ENCODE data around the gene MARCHF10. TPM values are rescaled to one million over a fixed set of nuclear protein-coding genes. Genes with fewer than 3 reads are reported as not detected.
A peak's percentile ranks its signal among the peaks of the same experiment; 100 is the strongest.

The MARCHF10 gene
- total RNA-seq, 2 donors from 2014 or later = 0.13 TPM; not detected in 1

DNA sequence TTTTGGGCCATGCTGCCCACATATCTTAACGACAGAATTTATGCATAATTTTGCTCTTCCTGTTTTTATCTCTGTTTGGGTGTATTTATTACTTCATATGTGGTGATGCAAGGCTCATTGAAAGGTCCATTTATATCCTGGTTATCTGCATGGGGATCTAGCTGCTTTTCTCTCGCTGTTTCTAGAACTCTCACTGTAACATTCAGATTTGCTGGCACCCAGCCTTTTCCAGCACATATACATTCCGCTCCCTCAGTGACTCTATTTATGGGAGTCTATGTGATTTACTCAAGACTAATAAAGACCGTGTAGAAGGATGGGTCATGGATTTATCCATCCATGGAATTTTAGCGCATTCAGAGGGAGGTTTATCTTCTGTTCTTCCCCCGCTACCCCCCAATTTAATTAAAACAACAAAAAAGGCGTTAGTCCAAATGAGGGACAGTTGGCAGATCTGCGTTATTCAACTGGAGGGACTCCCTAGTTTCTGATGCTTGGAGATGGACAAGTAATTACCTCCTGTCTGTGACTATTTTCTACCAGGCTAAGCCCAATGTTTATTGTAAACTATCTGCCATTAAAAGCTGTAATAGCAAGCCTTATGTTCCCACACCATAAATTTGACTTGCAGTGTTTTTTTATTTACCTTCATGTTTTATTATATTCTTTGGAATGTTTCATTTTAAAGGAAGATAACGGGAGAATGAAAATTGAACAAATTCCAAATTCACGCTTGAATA lies 19.8 kb upstream of the MARCHF10 start:
- H3K27me3 Mint-ChIP-seq = peaks cover 3% of the 10 kb centered on the region

DNA sequence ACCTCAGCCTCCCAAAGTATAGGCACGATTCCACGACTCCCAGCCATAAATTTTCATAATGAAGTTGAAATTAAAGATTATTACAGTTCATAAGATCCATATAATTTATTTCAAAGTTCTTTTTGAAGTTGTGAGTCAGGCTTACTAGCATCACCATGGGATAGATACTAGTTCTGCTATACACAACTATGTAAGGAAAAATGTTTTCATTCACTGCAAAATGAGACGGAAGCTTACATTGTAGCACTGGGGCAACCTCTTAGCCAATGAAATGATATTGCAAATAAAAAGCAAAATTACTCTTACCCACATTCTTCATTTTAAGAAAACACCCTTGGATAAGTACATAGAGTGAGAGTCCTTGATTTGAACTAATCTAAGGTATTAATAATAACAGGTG lies 18.8 kb upstream of the MARCHF10 start:
- H3K4me1 Mint-ChIP-seq = peaks cover 5% of the 10 kb centered on the region
- peaks cover 3% of the 10 kb centered on the region for H3K27me3 Mint-ChIP-seq
- no peak overlapping the region for H3K27ac Mint-ChIP-seq
- H3K9me3 Mint-ChIP-seq = no peaks in the 10 kb centered on the region
- no peaks in the 10 kb centered on the region for H3K36me3 Mint-ChIP-seq (ENCODE audit: low read depth)
- ATAC-seq (replicated peaks) = no peak
- no peak overlapping the region for H3K4me3 Mint-ChIP-seq

More for the DNA sequence above, 19.8 kb upstream of the MARCHF10 start:
- Mint-ChIP-seq H3K4me1 (peaks cover 5% of the 10 kb centered on the region), H3K4me3 (no peak overlapping the region), H3K36me3 (ENCODE audit: low read depth) (no peaks in the 10 kb centered on the region), H3K9me3 (no peaks in the 10 kb centered on the region), H3K27ac (no peak overlapping the region)
- ATAC-seq (replicated peaks) = no peak

DNA sequence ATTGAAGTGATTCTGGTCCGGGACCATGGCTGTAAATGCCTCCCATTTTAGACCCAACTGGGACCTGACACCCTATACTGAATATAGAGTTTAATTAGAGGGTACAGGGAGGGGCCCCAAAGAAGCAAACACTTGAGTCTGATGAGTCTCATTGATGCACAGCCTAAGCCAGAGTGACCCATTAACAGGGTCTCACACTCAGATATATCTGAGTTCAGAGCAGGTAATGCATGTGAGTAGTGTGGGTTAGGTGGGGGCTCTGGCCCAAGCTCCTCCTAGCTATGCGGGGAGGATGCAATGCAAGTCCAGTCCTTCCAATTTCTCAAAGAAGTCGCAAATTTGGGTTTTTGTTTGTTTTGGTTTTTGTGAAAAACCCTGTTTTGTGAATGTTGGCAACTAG lies 17.1 kb upstream of the MARCHF10 start:
- H3K4me1 Mint-ChIP-seq = peaks cover 5% of the 10 kb centered on the region
- H3K9me3 Mint-ChIP-seq = no peaks in the 10 kb centered on the region
- H3K27me3 Mint-ChIP-seq = peaks cover 3% of the 10 kb centered on the region
- H3K27ac Mint-ChIP-seq = no peak overlapping the region
- no peak for ATAC-seq (replicated peaks)
- no peak overlapping the region for H3K4me3 Mint-ChIP-seq
- H3K36me3 Mint-ChIP-seq (ENCODE audit: low read depth) = no peaks in the 10 kb centered on the region

DNA sequence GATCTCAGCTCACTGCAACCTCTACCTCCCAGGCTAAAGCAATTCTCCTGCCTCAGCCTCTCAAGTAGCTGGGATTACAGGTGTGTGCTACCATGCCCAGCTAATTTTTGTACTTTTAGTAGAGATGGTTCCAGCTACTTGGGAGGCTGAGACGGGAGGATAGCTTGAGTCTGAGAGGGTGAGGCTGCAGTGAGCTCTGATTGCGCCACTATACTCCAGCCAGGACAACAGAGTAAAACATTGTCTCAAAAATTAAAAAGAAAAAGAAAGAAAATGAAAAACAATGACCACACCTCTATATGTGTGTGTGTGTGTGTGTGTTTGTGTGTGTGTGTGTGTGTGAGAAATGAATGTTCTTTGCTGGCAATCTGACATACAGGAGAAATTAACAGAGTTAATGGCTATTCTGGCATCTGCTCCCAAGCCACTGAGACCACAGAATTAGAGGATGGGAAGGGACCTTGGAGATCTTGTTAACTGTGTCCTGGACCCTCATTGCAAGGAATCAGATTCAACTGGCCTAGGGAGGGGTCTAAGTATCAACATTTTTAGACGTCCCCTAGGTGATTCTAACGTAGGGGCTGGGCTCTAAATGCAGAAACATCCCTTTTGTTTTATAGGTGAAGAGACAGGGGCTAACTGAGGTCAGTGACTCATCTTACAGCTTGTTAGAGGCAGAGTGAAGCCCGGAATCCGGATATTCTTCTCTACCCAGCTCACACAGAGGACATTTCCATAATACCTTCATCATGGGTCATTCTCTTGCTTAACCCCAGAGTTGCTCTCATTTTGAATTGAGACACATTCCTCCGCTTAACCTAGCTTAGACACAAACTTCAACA lies 16.4 kb upstream of the MARCHF10 start:
- Mint-ChIP-seq H3K9me3 (no peaks in the 10 kb centered on the region), H3K27ac (no peak overlapping the region), H3K36me3 (ENCODE audit: low read depth) (no peaks in the 10 kb centered on the region), H3K4me1 (peaks cover 8% of the 10 kb centered on the region), H3K4me3 (no peak overlapping the region), H3K27me3 (peaks cover 7% of the 10 kb centered on the region)
- ATAC-seq (replicated peaks) = no peak

DNA sequence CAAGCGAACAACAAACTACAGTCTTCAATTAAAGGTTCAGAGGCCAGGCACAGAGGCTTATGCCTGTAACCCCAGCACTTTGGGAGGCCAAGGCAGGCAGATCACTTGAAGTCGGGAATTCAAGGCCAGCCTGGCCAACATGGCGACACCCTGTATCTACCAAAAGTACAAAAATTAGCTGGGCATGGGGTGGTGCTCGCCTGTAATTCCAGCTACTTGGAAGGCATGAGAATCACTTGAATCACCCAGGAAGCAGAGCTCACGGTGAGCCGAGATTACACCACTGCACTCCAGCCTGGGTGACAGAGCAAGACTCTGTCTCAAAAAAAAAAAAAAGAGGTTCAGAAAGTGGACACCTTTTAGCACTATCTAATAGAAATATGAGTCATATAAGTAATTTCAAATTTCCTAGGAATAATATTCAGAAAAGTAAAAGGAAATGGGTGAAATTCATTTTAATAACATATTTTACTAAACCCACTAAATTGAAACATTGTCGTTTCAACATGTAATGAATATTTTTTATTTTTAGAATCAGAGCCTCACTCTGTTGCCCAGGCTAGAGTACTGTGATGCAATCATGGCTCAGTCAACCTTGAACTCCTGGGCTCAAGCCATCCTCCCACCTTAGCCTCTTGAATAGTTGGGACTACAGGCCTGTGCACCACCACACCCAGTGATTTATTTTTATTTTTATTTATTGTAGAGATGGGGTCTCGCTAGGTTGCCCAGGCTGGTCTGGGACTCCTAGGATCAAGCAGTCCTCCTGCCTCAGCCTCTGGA lies 15.2 kb upstream of the MARCHF10 start:
- ATAC-seq (replicated peaks) = no peak
- H3K27me3 Mint-ChIP-seq = peaks cover 10% of the 10 kb centered on the region
- H3K9me3 Mint-ChIP-seq = no peaks in the 10 kb centered on the region
- no peak overlapping the region for H3K27ac Mint-ChIP-seq
- H3K4me3 Mint-ChIP-seq = no peak overlapping the region
- H3K4me1 Mint-ChIP-seq = peaks cover 11% of the 10 kb centered on the region
- H3K36me3 Mint-ChIP-seq (ENCODE audit: low read depth) = no peaks in the 10 kb centered on the region

DNA sequence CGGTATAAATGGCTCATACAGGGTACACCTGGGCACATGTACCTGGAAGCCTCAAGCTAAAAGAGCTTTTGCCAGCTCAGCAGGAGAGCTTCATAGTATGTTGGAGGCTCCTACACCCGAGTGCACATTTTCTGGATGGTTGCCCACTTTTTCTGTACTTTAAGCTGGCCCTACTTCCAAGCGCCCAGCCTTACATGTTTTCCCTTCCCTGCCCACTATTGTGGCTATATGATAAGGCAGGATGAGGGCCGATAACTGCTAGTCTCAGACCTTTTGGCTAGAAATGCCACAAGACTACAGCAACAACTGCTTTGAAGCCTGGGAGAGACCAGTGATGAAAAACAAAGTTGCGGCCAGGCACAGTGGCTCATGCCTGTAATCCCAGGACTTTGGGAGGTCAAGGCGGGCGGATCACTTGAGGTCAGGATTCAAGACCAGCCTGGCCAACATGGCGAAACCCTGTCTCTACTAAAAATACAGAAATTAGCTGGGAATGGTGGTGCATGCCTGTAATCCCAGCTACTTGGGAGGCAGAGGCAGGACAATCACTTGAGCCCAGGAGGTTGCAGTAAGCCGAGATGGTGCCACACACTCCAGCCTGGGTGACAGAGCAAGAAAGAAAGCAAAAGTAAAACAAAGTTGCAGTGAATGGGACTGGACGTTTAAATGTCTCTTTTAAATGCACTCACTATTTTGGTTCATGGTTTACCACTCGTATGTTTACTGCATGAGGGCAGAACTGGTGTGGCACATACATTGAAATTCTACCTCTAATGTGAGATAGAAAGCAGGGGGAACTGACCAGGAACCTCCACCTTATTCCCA lies 14.2 kb upstream of the MARCHF10 start:
- Mint-ChIP-seq H3K4me1 (peaks cover 6% of the 10 kb centered on the region), H3K27ac (no peak overlapping the region), H3K4me3 (no peak overlapping the region), H3K27me3 (peaks cover 7% of the 10 kb centered on the region), H3K9me3 (no peaks in the 10 kb centered on the region), H3K36me3 (ENCODE audit: low read depth) (no peaks in the 10 kb centered on the region)
- ATAC-seq (replicated peaks) = no peak

DNA sequence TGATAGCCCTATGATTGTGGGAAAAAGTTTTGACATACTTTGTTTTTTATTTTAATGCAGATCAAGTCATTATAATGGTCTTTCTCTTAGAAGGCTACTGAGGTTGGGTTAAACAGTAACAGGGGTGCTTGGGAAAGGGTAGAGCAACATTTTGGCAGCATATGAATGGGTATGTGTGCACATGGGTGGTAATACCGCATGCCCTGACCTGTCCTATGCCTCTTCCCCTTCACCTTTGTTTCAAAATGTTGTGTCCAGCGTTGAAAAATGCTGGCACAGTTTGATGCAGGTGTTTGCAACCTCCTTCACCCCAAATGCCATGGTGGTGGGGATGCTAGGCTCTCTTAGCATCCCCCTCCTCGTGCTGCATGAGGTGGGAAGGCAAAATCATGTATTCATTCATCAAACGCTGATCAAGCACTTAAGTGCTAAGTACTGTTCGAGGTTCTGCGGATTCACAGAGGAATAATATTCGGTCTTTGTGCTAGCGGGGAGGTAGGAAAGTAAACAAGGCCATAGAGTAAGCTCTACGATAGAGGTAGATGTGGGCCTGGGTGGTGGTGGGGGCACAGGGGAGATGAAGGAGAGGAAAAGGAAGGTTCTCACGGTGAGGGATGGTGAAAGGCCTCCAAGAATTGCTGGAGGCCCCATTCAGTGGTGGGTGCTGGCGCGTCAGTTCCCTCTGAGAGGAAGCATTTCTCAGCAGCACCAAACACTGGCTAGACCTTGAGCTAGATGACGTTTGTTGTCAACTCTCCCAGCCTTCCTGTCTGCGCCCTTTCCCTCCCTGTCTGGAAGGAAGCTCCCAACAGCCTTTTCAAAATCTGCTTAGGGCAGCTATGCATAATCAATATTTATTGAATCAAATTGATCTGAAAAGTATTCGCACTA lies 13.3 kb upstream of the MARCHF10 start:
- H3K4me1 Mint-ChIP-seq = peaks cover 6% of the 10 kb centered on the region
- no peaks in the 10 kb centered on the region for H3K9me3 Mint-ChIP-seq

DNA sequence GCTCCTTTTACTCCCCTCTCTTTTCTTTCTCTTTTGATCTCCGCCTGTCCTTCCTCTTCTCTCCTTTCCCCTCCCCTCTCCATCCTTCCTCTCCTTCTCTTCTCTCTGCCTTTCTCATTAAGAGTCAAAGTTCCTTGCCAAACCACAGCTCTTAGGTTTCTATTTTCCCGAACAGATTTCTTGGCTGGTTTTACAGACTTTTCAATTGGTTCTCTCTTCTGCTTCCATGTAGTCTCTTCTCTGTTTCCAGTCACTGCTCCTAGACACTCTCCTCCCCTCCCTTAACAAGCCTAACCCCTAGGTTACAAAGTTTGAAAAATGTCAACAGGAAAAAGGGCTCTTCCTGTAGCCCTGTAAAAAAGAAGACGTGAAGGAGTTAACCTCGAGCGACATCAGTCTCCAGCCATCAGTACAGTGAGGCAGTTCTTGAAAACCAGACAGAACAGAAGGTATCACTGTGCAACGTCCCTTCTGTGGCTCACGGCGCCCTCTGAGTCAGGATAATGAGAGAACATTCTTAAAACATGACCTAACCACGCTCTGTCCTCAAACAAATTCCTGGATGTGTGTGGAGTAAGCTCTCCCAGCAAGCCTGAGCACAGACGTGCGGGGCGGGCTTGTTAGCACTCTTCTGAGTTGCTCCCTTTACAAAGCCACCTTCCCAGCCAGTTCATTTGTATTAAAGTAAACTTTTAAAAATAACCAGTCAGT lies 11.6 kb upstream of the MARCHF10 start:
- no peaks in the 10 kb centered on the region for H3K36me3 Mint-ChIP-seq (ENCODE audit: low read depth)
- no peaks in the 10 kb centered on the region for H3K9me3 Mint-ChIP-seq
- no peak overlapping the region for H3K27ac Mint-ChIP-seq
- peaks cover 10% of the 10 kb centered on the region for H3K27me3 Mint-ChIP-seq
- peaks cover 6% of the 10 kb centered on the region for H3K4me1 Mint-ChIP-seq
- H3K4me3 Mint-ChIP-seq = no peak overlapping the region
- ATAC-seq (replicated peaks) = peak; percentile 42

More for the DNA sequence above, 13.3 kb upstream of the MARCHF10 start:
- ATAC-seq (replicated peaks) = no peak
- Mint-ChIP-seq H3K27ac (no peak overlapping the region), H3K27me3 (peaks cover 7% of the 10 kb centered on the region), H3K4me3 (no peak overlapping the region), H3K36me3 (ENCODE audit: low read depth) (no peaks in the 10 kb centered on the region)

DNA sequence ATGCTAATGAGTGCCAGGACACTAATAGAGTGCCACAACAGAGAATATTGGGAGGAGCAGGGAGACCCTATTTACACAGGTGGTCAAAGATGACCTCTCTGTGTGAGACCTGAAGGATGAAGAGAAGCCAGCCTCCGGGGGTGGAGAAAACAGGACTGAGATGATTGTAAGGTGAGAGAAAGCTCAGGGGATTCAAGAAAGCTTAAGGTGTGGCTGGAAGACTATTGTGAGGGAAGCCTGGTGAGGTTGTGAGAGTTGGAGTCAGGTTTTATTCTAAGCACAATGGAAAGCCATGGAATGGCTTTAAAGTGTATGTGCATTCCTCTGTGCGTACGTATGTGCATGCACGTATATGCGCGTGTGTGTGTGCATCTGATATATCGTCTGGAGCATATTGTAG lies 10.4 kb upstream of the MARCHF10 start:
- ATAC-seq (replicated peaks) = no peak
- H3K9me3 Mint-ChIP-seq = peaks cover 5% of the 10 kb centered on the region
- no peaks in the 10 kb centered on the region for H3K36me3 Mint-ChIP-seq (ENCODE audit: low read depth)
- H3K27ac Mint-ChIP-seq = no peak overlapping the region
- H3K4me3 Mint-ChIP-seq = no peak overlapping the region
- H3K4me1 Mint-ChIP-seq = peaks cover 6% of the 10 kb centered on the region
- H3K27me3 Mint-ChIP-seq = peaks cover 10% of the 10 kb centered on the region

DNA sequence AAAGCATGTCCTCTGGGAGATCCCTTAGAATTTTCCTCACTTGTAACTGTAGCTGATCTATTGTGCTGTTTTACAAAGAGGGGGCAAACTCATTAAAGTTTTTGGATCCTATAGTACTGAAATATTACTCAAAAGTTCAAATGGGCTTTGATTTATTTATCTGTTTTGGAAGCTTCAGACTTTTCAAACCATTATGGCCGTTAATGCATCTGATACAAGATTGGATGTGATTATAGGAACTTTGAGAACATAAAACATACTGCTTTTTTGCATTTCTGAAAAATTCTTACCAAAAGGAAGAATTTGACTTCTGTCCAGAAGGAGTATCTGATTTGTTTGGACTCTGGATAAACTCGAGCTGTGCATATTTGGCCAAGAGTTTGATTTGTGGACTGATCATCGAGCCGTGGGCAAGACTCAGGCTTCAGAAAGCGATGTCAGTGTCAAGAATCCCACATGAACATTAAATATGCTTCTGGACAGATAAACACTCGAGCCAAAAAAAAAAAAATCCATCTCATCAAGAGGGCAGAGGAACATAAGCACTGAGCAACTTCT lies 8.2 kb upstream of the MARCHF10 start:
- ATAC-seq (replicated peaks) = no peak
- Mint-ChIP-seq H3K27me3 (peaks cover 10% of the 10 kb centered on the region), H3K36me3 (ENCODE audit: low read depth) (no peaks in the 10 kb centered on the region), H3K4me1 (peaks cover 6% of the 10 kb centered on the region), H3K27ac (no peak overlapping the region), H3K9me3 (peaks cover 5% of the 10 kb centered on the region), H3K4me3 (no peak overlapping the region)

DNA sequence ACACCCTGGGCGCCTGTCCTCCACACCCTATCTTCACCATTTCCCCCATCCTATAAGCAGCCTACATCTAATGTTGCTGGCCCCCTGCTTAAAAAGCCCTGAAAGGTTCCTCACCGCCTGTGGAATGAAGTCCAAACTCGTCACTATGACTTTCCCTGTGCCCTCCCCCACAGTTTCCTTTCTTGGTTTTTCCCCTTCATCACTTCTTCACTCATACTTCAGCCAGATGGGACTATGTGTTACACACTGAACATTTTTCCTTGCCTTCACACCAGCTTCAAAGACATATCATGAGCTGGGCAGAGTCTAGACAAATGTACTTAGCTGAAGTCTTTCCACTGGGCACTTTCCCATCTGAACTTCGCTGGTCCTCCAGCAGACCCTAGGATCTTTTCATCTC lies 1.5 kb upstream of the MARCHF10 start:
- Mint-ChIP-seq H3K27ac (peak overlapping the region; percentile 29), H3K4me1 (peaks cover 8% of the 10 kb centered on the region), H3K4me3 (peak overlapping the region; percentile 6), H3K9me3 (peaks cover 5% of the 10 kb centered on the region), H3K36me3 (ENCODE audit: low read depth) (no peaks in the 10 kb centered on the region), H3K27me3 (peaks cover 22% of the 10 kb centered on the region)
- peak; percentile 67 for ATAC-seq (replicated peaks)

DNA sequence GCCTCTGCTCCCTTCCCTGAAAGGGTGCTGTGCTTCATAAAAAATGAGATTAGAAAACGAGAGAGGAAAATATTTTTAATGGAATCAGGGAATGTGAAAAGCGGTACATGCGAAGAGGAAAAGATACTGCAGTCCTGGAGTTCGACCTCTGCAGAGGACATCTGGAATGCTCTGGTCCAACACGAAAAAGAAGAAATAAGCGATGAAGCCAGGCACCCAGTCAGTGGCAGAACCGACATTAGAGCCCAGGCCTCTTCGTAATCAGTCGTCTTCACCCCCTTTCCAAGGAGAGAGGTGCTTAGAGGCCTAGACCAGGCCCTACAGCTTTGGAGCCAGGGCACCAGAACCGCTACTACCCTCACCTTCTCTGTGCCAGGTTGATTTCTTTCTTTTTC lies 459 bp upstream of the MARCHF10 start:
- Mint-ChIP-seq H3K27me3 (peaks cover 30% of the 10 kb centered on the region), H3K4me3 (no peak overlapping the region), H3K36me3 (ENCODE audit: low read depth) (no peaks in the 10 kb centered on the region), H3K4me1 (peaks cover 8% of the 10 kb centered on the region), H3K9me3 (peaks cover under 1% of the 10 kb centered on the region), H3K27ac (no peak overlapping the region)
- ATAC-seq (replicated peaks) = no peak

All from activated T-helper 17 cell treated with anti-CD3 and anti-CD28 coated beads, Interleukin-2, amount 50 U/mL, for 72 hours (primary cell).